HG02571 (cell line): ENCODE results near the gene SH3GL3.

Source experiments
- ATAC-seq: cut with Tn5 transposase; IDR thresholded peaks from one replicate; pipeline ENCODE4 v1.9.1; 2021; ENCODE audit warnings: mild to moderate bottlenecking, moderate library complexity; ENCODE audit not compliant: unreplicated experiment

SH3GL3 gene

GRCh38 chr15:83499476-83499875 is 52.3 kb downstream of the SH3GL3 start:
- ATAC-seq, result no peak

- ATAC-seq, result no peak
Measured at GRCh38 chr15:83503595-83504364, 56.6 kb downstream of the SH3GL3 start.

- ATAC-seq, result no peak
Measured at GRCh38 chr15:83504365-83504764, 57.2 kb downstream of the SH3GL3 start.

- no peak for ATAC-seq
Measured at GRCh38 chr15:83510001-83510400, 62.9 kb downstream of the SH3GL3 start.

- no peak for ATAC-seq
Measured at GRCh38 chr15:83512459-83512858, 65.3 kb downstream of the SH3GL3 start.

- ATAC-seq, result no peak
Measured at GRCh38 chr15:83514584-83514983, 67.4 kb downstream of the SH3GL3 start.

GRCh38 chr15:83515164-83515563 is 68.0 kb downstream of the SH3GL3 start:
- no peak for ATAC-seq

- ATAC-seq, result no peak
Measured at GRCh38 chr15:83516935-83517334, 69.8 kb downstream of the SH3GL3 start.

- ATAC-seq, result no peak
Measured at GRCh38 chr15:83526319-83526718, 79.2 kb downstream of the SH3GL3 start.

- no peak for ATAC-seq
Measured at GRCh38 chr15:83533410-83533962, 86.3 kb downstream of the SH3GL3 start.

GRCh38 chr15:83537606-83538005 is 90.5 kb downstream of the SH3GL3 start:
- ATAC-seq, result no peak

- ATAC-seq, result no peak
Measured at GRCh38 chr15:83538682-83539081, 91.5 kb downstream of the SH3GL3 start.

GRCh38 chr15:83545804-83546511 is 98.8 kb downstream of the SH3GL3 start:
- ATAC-seq, result no peak

GRCh38 chr15:83546512-83546888 is 99.4 kb downstream of the SH3GL3 start:
- ATAC-seq, result no peak

GRCh38 chr15:83547168-83547567 is 100.0 kb downstream of the SH3GL3 start:
- ATAC-seq, result no peak

GRCh38 chr15:83549623-83550022 is 102.5 kb downstream of the SH3GL3 start:
- ATAC-seq, result no peak

- no peak for ATAC-seq
Measured at GRCh38 chr15:83554558-83554957, 107.4 kb downstream of the SH3GL3 start.

GRCh38 chr15:83555383-83555782 is 108.2 kb downstream of the SH3GL3 start:
- ATAC-seq, result no peak

GRCh38 chr15:83556068-83556467 is 108.9 kb downstream of the SH3GL3 start:
- ATAC-seq, result no peak

- no peak for ATAC-seq
Measured at GRCh38 chr15:83556754-83557153, 109.6 kb downstream of the SH3GL3 start.

GRCh38 chr15:83558146-83558545 is 111.0 kb downstream of the SH3GL3 start:
- no peak for ATAC-seq

GRCh38 chr15:83559310-83559966 is 112.3 kb downstream of the SH3GL3 start:
- ATAC-seq, result no peak
